NCI-H510A (cell line): ENCODE results near the gene SLC40A1.

ENCODE experiments used
- DNase-seq: peaks from one replicate; lab custom pipeline; 2025; lab: John Stamatoyannopoulos, UW

The SLC40A1 gene

DNA sequence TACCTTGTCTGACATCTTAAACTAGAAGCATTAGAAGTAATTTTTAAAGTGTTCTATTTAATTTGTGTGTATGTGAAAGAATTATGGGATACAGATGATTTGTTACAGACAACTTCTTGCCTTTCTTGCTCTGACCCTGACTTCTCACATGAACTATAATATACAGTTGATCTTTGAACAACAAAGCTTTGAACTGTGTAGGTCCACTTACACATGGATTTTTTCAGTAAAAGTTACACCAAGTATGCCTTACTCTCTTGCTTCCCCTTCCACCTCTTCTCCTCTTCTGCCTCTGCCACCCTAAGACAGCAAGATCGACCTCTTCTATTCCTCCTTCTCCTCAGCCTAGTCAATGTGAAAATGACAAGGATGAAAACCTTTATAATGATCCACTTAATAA, 42.2 kb downstream of the SLC40A1 start:
- DNase-seq = no peak

DNA sequence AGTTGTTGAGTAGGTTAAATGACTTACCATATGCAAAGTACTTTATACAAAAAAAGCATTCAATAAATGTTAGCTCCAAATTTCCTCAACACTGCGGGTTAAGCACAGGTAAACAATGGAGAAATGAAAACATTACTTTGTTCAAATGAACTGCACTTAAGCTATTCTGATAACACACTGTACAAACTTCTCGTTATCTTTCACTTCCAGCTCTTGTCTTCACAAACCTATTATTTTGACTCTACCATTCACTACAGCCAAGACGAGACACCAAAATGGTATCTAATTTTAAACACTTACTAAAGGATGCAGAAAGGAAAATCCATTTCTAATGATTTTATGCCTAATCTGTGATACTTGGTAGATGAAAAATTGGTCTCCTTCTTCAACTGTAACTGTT, 43.8 kb downstream of the SLC40A1 start:
- DNase-seq = no peak

DNA sequence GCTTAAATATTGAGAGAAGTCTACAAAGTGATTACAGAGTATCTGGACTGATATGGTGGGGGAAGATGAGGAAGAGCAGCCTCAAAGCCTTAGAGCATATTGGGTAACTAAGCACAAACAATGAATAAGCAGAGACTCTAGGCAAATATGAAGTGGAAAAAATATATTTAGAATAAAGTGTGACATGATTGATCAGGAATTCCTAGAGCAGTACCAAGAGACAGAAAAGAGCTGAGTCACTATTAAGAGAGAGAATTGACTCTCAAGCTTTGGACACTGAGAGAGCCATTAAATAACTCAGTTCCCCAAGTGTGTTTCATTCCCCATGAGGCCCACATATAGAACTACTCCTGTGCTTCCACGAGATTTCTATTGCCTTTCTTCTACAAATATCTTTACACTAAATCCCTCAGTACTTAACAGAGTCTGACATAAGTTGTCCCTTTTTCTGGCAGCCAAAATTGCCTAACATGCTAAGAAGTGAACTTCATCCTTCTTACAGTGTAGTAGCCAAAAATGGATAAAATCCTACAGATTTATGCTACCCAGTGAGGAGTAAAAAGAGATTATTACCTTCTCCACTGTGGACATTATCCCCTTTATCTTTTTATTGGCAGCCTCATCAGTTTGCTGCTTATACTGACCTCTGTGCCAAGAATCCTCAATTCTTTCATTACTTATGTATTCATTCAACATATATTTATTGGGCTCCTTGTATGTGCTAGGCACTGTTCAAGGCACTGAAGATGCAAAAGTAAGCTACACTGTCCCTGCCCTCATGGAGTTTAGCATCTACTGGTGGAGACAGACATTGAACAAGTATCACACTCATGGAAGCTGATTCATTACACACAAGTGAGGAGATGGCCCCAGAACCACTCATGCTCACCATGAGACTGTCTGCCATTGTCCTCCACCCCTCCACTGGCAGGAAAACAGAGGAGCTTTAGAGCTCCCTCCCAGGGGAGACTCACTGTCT, 45.4 kb downstream of the SLC40A1 start:
- DNase-seq = no peak

DNA sequence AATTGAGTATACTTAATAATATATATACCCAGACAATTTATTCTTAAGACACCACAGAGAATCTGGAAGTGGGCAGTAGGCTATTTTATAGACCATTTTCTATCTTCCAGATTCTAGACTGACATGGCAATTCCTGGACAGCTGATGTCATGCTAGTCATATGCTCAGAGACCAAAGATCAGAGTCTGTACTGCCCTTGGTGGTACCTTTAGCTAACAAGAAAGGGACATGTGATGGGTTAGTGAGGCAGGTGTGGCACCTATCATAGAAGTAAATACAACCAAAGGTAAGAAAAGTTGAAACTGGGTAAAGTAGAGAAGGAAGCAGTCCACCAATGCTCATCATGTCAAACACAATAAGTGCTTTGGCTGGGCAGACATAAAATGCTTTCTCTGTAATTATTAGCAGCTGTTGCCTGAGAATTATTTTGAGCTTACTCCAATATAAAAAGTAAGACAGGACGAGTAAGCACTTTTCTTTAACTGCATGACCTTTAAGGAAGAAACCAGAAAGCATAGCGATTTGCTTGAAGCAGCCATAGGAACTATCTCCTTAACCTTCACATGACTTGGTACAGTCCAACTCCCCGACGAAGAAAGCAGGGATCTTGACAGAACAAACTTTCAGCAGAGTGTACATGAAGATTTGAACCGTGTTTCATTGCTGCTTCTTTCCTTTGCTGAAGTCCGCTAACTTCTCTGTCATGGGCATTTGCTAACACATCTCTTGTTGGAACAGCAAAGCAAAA, 47.1 kb downstream of the SLC40A1 start:
- DNase-seq = no peak

DNA sequence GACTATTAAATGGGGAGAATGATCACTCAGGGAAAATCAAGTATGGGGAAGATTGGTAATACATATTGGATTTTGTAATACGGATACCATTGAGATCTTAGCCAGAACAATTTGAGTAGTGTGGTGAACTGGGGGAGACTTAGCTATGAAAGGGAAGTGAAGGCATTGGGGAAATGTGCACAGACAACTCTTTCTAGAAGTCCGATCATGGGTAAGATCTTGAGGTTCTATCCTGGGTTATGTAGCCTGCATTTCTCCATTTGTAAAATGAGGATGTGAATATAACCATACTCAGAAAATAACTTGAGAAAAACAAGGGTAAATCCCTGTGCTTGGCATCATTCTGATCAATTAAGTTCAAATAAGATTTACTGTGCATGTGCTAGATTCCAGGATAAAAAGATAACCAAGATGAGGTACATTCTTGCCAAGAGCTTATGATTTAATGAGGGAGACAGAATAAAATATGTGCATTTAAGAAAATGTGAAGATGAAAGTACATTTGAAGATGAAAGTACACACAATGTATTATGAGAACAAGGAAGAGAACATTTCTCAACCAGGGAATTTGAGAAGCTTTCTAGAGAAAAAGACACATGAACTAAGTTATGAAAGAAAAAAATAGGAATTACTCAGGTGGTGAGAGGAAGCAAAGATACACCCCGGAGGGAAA, 49.5 kb downstream of the SLC40A1 start:
- no peak for DNase-seq

DNA sequence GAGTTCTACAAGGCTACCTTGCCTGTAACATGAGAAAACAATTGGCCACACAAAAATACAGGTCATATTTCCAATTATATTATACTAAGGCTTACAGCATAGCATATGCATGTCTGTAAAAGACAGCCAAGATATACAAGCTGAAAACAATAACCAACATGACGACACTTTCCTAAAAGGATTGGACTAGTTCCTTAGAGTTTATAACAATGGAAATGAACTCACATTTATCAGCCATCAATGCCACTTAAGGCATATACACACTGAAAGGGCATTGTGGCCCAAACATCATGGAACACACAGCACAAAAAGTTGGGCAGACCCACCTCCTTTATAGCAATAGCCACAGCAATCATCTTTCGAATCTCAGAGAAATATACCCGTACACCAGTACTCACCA, 52.0 kb downstream of the SLC40A1 start:
- no peak for DNase-seq

DNA sequence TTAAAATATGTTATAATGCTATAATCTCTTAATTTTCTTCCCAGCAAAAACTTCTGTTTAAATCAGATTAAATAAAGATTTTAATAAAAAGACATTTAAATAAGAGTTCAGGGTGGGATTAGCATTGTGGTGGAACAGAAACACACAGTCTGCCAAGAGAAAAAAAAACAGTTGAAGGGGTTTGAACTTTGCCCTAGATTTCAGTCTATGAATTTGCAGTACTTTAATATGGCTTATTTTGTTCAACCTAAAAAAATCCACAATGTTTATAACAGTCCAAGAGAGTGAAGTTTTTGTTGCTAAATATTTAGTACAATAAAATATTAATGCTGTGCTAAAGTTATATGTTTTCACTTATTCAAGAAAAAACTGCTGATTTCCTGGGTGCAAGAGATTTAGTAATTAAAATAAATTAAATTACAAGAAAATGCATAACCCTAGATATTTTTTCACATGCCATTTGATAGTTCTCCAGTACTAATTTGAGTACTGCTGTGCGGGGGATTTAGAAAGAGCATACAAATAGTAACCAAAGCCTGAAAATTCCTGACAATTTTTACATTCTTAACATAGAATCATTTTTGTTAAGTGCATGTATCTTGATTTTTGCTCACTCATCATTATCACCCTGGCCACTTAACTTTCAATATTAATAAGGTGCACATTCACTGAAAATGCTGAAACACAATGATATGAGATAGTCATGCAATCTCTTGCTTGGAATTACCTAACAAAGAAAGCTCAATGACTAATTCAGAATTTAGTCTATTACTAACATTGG, 52.6 kb downstream of the SLC40A1 start:
- no peak for DNase-seq

DNA sequence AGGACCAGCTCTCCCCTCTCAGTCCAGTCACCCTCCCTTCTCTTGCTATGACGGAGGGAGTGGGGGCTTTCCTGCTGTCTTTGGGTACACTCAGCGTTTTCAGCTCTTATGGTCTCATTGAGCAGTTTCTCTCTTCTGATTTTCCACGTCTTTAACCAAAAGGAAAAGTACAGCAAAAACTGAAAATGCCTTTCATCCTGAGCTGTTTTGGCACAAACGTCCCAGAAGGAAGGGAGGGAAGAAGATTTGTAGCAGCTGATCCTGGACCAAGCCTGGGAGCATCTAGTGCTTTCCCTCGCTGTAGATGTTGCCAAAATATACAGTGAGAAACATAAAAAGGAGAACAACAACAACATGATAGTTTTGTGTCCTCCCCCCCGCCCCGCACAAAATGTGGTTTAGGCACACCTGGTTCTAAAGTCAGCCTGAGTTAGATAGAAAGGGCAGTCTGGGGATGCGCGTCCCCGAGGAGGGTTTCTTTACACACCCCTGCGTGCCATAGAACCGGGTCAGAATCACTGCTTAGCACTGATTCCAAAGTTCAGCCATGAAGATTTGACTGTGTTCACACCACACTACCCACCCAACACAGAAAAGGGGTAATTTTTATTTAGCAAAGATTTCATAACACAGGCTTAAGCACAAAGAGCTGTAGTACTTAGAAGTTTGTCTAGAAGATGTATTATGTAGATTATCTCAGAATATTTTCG, 53.4 kb downstream of the SLC40A1 start:
- no peak for DNase-seq

DNA sequence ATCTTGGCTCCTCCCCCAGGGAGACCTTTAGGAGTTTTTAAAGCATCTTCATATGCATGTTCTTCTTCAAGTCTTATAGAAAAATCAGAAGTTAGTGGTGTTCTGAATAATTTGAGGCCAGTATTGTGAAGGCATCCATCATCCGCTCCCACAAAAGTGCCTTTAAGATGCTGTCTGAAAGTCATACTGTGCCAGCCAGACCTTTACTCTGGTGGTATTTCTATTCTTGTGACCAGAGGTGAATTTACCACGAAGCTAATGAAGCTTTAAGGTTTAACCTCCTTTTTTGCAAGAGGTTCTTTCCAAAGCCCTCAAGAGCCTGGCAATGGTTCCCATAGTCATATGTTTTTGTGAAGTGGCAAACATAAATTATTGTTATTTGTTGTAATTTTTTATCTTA, 54.3 kb downstream of the SLC40A1 start:
- no peak for DNase-seq

DNA sequence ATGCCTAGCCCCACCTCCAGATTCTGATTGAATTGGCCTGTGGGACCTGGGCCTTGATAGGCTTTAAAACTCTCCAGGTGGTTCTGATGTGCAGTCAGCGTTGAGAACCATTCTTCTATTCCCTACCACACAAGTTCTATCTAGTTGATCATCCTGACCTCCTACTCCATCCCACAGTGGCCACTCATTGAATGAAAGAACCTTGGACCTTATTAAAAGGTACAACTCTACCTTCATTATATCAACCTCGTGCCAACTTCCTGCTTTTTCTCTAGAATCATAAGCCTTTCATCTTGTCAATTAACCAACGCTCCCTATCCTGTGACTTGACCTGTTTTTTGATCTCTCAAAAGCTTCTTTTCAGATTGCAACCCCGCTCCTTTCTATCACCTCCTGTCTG, 55.8 kb downstream of the SLC40A1 start:
- no peak for DNase-seq

DNA sequence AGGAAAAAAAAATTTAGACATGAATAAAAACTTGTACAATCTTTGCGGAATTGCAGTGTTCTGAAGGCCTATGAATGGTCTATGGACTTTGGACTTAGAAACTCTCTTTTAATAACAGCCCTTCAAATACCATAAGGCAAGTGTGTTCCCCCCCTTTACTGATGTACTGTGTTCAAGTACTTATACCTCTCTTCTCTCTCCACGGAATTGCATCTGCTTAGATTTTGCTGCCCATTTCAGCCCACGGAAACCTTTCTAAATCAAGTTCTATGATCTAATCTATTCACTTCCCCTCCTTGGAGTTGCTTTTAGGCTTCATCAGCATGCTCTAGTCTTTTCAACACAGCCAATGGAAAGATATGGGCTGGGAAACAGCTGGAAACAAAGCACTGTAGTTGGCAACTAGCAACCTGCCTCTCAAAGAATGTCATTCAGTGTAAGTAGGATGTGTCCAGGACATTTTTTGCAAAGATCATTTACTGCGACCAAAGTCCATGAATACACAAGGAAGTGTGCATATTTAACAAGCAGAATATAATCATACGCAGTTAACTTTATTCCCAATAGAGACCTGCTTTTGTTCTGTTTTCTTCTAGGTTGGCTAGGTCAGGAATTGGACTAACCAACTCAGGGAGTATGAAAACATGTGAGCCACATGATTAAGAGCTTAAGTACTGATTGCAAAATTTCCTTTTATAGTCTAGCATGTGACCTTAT, 58.0 kb downstream of the SLC40A1 start:
- no peak for DNase-seq

DNA sequence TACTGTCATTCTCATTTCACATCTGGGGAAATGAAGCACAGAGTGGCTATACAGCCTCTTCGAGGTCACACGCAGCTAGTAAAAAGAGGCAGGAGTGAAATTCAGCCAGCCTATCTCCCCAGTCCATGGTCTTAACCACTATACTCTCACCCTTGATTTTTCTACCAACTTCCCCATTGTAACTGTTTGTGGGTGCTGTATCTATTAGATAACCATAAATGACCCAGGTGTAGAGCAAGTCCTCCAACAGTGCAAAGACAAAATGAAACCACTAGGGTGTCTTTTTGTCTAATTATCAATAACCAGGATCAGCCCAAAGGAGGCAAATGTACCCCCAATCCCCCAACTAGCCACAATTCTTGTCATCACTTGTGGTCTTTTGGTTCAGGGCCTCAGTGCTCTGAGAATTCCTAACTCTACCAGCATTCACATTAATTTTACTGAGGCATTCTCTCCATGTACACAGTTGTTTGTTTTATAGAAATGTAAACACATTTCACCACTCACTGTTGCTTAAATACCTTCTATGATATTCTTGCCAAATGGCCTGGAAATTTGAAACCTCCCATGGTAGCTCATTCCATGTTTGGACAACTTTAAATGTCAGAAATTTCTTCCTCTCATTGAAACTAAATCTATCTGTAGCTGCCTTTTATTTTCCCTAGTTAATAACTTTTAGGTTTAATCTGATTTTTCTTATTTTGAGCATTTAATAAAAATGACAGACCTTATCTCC, 58.7 kb downstream of the SLC40A1 start:
- DNase-seq = no peak

DNA sequence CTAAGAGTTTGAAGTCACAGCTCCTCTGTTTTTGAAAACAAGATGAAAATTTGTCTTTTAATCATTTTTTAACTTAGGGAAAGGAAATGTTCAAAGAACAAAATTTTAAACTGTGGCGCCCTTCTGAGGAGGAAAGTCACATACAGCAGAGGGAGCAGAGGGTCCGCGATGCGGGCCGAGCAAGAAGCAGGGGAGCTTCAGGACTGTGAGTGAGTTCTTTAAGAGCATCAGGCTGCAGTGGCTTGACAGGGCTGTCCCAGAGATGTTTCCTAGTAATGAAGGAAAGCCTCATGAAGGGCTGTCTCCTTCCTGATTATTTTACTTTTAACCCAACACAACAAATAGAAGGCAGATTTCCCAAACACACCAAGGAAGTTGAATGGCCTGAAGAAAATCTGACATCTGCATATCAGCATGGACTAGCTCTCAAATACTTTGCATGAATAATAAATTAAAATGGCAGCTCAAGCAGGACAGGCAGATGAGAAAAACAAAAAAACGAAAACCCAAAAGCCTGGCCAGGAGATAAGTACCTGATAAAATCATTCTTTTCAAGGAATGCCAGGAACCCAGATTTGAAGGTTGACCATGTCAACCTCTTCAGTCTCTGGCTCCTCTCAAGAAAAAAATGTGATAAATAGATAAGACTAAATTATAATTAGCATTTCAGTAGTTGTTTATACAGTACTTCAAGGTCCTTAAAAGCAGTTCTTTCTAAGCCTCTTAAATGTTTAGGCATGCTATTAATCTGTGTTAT, 60.8 kb downstream of the SLC40A1 start:
- DNase-seq = no peak

DNA sequence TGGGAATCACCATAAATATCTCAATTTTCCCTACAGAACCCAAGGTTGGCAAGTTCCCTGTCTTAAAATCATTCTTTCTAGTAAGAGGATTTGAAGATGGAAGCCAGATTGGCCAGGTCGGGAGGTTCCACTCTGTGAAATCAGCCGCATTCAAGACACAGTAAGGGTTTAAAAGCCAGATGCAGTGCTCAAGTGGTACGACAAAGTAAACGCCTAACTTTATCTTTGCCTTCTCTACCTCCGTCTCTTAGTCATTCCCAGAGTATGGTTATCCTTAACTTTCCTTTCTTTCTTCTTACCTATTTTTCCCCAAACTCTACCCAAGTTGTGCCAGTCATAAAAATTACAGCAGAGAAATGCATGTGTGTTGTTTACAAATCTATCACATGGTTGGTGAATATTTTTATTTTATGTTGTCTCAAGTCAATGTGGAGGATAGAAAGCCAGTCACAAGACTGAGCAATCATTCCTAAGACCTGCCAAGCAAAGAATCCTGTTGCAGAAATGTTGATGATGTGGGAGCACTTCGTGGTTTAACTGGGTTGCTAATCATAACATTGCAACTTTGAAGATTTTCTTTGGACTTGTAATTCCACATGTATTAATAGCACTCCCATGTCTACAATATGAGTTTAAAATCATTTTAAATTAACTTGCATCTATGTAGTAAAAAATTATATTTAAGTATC, 62.6 kb downstream of the SLC40A1 start:
- no peak for DNase-seq

DNA sequence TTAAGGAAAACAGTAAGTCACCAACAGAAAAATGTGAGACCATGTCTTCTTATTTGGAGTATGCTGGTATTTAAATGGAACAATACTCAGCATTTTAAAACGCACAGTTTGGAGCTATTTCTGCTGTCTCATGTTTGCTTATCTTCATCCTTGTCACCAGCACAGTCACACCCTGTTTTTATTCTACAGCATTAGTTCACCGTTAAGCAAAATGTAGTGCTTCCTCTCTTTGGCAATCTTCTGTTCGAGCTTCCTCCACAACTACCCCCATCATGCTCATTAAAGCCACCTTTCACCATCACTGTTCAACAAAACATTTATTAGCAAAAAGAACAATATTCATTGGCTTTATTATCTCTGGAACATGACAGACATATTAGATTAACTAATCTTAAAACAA, 64.0 kb downstream of the SLC40A1 start:
- no peak for DNase-seq

DNA sequence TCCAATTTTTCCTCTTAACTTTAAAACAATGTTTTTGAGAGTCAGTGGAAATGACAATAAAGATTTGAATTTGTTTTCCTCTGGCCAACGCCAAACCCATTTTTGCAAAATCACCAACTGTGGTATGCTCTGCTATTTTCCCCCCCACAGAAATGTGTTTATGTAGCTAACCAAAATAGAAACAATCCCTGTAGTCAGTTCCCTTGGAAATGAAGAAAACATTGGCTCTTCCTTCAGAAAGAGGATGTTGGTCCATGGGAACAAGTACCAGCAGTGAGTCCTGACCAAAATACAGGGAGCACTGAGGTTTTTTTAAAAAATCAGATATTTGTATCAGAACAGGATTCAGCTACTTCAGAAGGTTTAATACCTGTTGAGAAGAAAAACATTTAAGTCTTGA, 65.3 kb downstream of the SLC40A1 start:
- no peak for DNase-seq

DNA sequence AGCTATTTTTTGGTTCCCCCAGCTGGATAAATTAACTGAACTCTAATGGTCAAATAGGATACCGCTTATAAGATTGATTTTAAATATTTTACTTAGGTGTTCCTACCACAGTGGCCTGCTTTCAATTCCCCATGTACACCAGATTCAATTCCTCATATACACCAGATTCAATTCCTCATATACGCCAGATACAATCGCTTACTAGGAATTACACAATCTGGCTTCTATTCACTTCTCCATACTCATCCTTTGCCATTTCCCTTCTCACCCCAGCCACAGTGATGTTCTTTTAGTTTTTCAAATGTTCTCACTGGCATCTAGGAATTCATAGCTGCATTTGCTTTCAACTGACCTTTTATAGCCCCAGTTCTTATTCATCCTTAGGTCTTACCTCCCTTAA, 66.5 kb downstream of the SLC40A1 start:
- DNase-seq = no peak

DNA sequence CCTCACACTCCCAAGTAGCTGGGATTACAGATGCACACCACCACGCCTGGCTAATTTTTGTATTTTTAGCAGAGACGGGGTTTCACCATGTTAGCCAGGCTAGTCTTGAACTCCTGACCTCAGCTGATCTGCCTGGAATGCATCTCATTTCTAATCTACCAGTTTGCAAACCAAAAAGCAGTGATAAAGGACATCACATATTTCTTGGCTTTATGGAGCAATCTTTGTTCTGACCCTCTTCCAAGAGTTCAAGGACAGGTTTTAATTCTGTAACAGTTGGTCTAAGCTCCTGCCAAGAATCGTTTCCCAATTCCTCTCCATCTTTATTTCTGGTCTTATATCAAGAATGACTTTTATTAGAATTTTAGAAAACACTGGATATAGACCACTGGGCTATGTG, 67.7 kb downstream of the SLC40A1 start:
- DNase-seq = no peak

DNA sequence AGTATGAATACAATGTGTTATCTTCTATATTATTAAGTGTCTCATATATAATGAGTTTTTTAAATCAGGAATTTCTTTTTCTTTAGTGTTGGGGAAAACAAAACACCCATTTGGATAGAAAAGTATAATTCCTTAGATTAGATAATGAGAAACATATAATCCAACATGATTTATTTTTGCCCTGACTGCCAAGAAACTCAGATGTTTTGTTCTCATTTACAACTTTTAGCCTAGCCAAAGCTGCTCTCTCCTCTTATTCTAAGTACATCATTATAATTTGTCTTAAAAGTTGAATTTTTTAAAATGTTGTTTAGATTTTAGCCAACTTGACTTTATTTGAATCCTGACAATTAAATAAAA, 68.6 kb downstream of the SLC40A1 start:
- no peak for DNase-seq
